ENCODE measurements around the gene VIM. TPM values are rescaled to one million over a fixed set of nuclear protein-coding genes. Genes with fewer than 3 reads are reported as not detected.

Gene VIM
- total RNA-seq, 1 experiment from 2014 or later, result 7.2 TPM

Other genes with a start within 250 kb of the VIM start
- gene CUBN, start 98.4 kb upstream of the VIM start, total RNA-seq (2021; ENCODE audit: unreplicated experiment), result 1.2 TPM
- gene TRDMT1, start 26.6 kb upstream of the VIM start, total RNA-seq (2021; ENCODE audit: unreplicated experiment), result 8.6 TPM
- gene ST8SIA6, start 226.4 kb downstream of the VIM start, total RNA-seq (2021; ENCODE audit: unreplicated experiment), result 1.3 TPM

Data from HCT116 (cell line).